GM06990 (cell line): ENCODE data around the gene UVSSA.
A peak's percentile ranks its signal among the peaks of the same experiment; 100 is the strongest.

Experiments used
- DNase-seq: peaks from one replicate; pipeline ENCODE4 v3.0.0-alpha.2; 2011; ENCODE audit not compliant: insufficient read length; ENCODE audit errors: extremely low read depth
- H3K27me3 ChIP-seq: replicated peaks from 2 replicates; pipeline ENCODE4 v1.6.0; 2011; ENCODE audit warnings: low read length; ENCODE audit not compliant: control insufficient read depth, insufficient read depth
- H3K36me3 ChIP-seq: 2 replicates; pipeline ENCODE4 v1.5.1; 2011; ENCODE audit warnings: low read length; ENCODE audit not compliant: control insufficient read depth, insufficient read depth
- H3K4me3 ChIP-seq: replicated peaks from 2 replicates; pipeline ENCODE4 v1.5.1; 2011; ENCODE audit warnings: low read depth, mild to moderate bottlenecking, control low read depth, low read length
- CTCF ChIP-seq: IDR thresholded peaks from 2 replicates; pipeline ENCODE4 v1.5.1; 2011; ENCODE audit warnings: low read length, control low read depth, mild to moderate bottlenecking, inconsistent platforms; ENCODE audit not compliant: insufficient read depth, poor library complexity, severe bottlenecking

The UVSSA gene

GRCh38 chr4:1363513-1363912 lies 16.5 kb downstream of the UVSSA start:
- DNase-seq: no peak
- H3K27me3 ChIP-seq: no peaks in the 10 kb centered on the region
- H3K4me3 ChIP-seq: no peak overlapping the region
- no peak for TF ChIP-seq CTCF
- no peaks in the 10 kb centered on the region; the same call in 1 of the 2 replicates for H3K36me3 ChIP-seq

GRCh38 chr4:1364217-1364616 lies 17.2 kb downstream of the UVSSA start:
- H3K4me3 ChIP-seq: no peak overlapping the region
- no peaks in the 10 kb centered on the region for H3K27me3 ChIP-seq
- no peak for DNase-seq
- no peaks in the 10 kb centered on the region; the same call in 1 of the 2 replicates for H3K36me3 ChIP-seq
- TF ChIP-seq CTCF: no peak

GRCh38 chr4:1364748-1365147 lies 17.7 kb downstream of the UVSSA start:
- DNase-seq: no peak
- no peak overlapping the region for H3K4me3 ChIP-seq
- no peaks in the 10 kb centered on the region for H3K27me3 ChIP-seq
- TF ChIP-seq CTCF: no peak
- no peaks in the 10 kb centered on the region; the same call in 1 of the 2 replicates for H3K36me3 ChIP-seq

- H3K36me3 ChIP-seq: no peaks in the 10 kb centered on the region; the same call in 1 of the 2 replicates
- no peak for DNase-seq
- no peaks in the 10 kb centered on the region for H3K27me3 ChIP-seq
- TF ChIP-seq CTCF: peak; percentile 5
- H3K4me3 ChIP-seq: no peak overlapping the region
Measured at GRCh38 chr4:1365271-1366178, 18.5 kb downstream of the UVSSA start.

- no peak overlapping the region for H3K4me3 ChIP-seq
Measured at GRCh38 chr4:1366371-1367229, 19.6 kb downstream of the UVSSA start.

More at GRCh38 chr4:1366371-1367229, 19.6 kb downstream of the UVSSA start:
- no peaks in the 10 kb centered on the region for H3K27me3 ChIP-seq
- peaks cover 2% of the 10 kb centered on the region for H3K36me3 ChIP-seq
- TF ChIP-seq CTCF: no peak
- no peak for DNase-seq
